ENCODE measurements around the gene DNAH2.

DNA sequence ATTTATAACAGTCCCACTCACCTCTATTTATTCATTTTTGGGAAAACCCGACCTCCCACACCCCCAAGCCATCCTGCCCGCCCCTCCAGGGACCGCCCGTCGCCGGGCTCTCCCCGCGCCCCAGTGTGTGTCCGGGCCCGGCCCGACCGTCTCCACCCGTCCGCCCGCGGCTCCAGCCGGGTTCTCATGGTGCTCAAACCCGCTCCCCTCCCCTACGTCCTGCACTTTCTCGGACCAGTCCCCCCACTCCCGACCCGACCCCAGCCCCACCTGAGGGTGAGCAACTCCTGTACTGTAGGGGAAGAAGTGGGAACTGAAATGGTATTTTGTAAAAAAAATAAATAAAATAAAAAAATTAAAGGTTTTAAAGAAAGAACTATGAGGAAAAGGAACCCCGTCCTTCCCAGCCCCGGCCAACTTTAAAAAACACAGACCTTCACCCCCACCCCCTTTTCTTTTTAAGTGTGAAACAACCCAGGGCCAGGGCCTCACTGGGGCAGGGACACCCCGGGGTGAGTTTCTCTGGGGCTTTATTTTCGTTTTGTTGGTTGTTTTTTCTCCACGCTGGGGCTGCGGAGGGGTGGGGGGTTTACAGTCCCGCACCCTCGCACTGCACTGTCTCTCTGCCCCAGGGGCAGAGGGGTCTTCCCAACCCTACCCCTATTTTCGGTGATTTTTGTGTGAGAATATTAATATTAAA, 136.7 kb downstream of the DNAH2 start:
- TF ChIP-seq SMC3 (conservative IDR thresholded peaks at IDR 0.05; ENCODE audit: poor library complexity), result no peak
- no peak for TF ChIP-seq EP300 (conservative IDR thresholded peaks at IDR 0.05; ENCODE audit: poor library complexity, severe bottlenecking)
- TF ChIP-seq, protein P1, sequence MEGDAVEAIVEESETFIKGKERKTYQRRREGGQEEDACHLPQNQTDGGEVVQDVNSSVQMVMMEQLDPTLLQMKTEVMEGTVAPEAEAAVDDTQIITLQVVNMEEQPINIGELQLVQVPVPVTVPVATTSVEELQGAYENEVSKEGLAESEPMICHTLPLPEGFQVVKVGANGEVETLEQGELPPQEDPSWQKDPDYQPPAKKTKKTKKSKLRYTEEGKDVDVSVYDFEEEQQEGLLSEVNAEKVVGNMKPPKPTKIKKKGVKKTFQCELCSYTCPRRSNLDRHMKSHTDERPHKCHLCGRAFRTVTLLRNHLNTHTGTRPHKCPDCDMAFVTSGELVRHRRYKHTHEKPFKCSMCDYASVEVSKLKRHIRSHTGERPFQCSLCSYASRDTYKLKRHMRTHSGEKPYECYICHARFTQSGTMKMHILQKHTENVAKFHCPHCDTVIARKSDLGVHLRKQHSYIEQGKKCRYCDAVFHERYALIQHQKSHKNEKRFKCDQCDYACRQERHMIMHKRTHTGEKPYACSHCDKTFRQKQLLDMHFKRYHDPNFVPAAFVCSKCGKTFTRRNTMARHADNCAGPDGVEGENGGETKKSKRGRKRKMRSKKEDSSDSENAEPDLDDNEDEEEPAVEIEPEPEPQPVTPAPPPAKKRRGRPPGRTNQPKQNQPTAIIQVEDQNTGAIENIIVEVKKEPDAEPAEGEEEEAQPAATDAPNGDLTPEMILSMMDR (IDR thresholded peaks at IDR 0.05; ENCODE audit: poor library complexity, severe bottlenecking), result no peak
- TF ChIP-seq RAD21 (conservative IDR thresholded peaks at IDR 0.05), result no peak
- TF ChIP-seq EZH2 (IDR thresholded peaks at IDR 0.05; ENCODE audit: borderline replicate concordance, insufficient read depth, low read length, poor library complexity, severe bottlenecking), result no peak
- TF ChIP-seq, protein P2, sequence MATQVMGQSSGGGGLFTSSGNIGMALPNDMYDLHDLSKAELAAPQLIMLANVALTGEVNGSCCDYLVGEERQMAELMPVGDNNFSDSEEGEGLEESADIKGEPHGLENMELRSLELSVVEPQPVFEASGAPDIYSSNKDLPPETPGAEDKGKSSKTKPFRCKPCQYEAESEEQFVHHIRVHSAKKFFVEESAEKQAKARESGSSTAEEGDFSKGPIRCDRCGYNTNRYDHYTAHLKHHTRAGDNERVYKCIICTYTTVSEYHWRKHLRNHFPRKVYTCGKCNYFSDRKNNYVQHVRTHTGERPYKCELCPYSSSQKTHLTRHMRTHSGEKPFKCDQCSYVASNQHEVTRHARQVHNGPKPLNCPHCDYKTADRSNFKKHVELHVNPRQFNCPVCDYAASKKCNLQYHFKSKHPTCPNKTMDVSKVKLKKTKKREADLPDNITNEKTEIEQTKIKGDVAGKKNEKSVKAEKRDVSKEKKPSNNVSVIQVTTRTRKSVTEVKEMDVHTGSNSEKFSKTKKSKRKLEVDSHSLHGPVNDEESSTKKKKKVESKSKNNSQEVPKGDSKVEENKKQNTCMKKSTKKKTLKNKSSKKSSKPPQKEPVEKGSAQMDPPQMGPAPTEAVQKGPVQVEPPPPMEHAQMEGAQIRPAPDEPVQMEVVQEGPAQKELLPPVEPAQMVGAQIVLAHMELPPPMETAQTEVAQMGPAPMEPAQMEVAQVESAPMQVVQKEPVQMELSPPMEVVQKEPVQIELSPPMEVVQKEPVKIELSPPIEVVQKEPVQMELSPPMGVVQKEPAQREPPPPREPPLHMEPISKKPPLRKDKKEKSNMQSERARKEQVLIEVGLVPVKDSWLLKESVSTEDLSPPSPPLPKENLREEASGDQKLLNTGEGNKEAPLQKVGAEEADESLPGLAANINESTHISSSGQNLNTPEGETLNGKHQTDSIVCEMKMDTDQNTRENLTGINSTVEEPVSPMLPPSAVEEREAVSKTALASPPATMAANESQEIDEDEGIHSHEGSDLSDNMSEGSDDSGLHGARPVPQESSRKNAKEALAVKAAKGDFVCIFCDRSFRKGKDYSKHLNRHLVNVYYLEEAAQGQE (IDR thresholded peaks at IDR 0.05; ENCODE audit: borderline replicate concordance), result no peak
- TF ChIP-seq POLR2AphosphoS5 (IDR thresholded peaks at IDR 0.05), result no peak
- TF ChIP-seq TAF1 (IDR thresholded peaks at IDR 0.05; ENCODE audit: low read depth), result no peak
